GM06990 (cell line): ENCODE results near the gene SYK.
"Not testable (repeated sequence)": the region's sequence is repeated elsewhere in the genome, so short reads cannot be mapped to it uniquely, and the experiment has no call there.

Source experiments
- DNase-seq: peaks from one replicate; pipeline ENCODE4 v3.0.0-alpha.2; 2011; ENCODE audit not compliant: insufficient read length; ENCODE audit errors: extremely low read depth
- H3K27me3 ChIP-seq: replicated peaks from 2 replicates; pipeline ENCODE4 v1.6.0; 2011; ENCODE audit warnings: low read length; ENCODE audit not compliant: control insufficient read depth, insufficient read depth
- H3K36me3 ChIP-seq: 2 replicates; pipeline ENCODE4 v1.5.1; 2011; ENCODE audit warnings: low read length; ENCODE audit not compliant: control insufficient read depth, insufficient read depth
- H3K4me3 ChIP-seq: replicated peaks from 2 replicates; pipeline ENCODE4 v1.5.1; 2011; ENCODE audit warnings: low read depth, mild to moderate bottlenecking, control low read depth, low read length
- TF ChIP-seq, protein P1 (sequence below): IDR thresholded peaks from 2 replicates; pipeline ENCODE4 v1.5.1; 2011; ENCODE audit warnings: low read length, control low read depth, mild to moderate bottlenecking, inconsistent platforms; ENCODE audit not compliant: insufficient read depth, poor library complexity, severe bottlenecking

The SYK gene

DNA sequence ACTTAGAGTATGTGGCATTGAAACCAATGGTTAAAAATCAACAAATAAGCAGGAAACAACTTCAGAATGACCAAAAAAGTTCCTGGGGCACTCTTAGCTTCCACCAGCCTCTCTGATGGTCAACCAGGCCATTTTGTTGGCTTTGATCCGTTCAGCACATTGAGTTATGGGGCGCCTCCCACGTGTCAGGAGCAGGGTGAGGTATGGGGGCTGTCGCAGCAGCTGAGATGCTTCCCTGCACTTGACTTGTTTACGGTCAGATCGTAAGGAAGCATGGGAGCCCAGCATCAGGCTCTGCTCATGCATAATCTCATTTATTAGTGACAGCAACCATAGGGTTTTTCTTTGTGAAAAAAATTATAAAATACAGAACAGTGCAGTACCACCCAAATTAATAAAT lies 16.7 kb downstream of the SYK start:
- no peaks in the 10 kb centered on the region; the same call in 1 of the 2 replicates for H3K36me3 ChIP-seq
- DNase-seq = no peak
- no peaks in the 10 kb centered on the region for H3K27me3 ChIP-seq
- no peak overlapping the region for H3K4me3 ChIP-seq
- TF ChIP-seq, protein P1, sequence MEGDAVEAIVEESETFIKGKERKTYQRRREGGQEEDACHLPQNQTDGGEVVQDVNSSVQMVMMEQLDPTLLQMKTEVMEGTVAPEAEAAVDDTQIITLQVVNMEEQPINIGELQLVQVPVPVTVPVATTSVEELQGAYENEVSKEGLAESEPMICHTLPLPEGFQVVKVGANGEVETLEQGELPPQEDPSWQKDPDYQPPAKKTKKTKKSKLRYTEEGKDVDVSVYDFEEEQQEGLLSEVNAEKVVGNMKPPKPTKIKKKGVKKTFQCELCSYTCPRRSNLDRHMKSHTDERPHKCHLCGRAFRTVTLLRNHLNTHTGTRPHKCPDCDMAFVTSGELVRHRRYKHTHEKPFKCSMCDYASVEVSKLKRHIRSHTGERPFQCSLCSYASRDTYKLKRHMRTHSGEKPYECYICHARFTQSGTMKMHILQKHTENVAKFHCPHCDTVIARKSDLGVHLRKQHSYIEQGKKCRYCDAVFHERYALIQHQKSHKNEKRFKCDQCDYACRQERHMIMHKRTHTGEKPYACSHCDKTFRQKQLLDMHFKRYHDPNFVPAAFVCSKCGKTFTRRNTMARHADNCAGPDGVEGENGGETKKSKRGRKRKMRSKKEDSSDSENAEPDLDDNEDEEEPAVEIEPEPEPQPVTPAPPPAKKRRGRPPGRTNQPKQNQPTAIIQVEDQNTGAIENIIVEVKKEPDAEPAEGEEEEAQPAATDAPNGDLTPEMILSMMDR = no peak

DNA sequence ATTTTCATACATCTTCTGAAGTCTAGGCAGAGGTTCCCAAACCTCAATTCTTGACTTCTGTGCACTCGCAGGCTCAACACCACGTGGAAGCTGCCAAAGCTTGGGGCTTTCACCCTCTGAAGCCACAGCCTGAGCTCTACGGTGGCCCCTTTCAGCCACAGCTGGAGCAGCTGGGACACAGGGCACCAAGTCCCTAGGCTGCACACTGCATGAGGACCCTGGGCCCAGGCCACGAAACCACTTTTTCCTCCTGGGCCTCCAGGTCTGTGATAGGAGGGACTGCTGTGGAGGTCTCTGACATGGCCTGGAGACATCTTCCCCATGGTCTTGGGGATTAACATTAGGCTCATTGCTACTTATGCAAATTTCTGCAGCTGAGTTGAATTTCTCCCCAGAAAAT lies 18.8 kb downstream of the SYK start:
- not testable (repeated sequence) for H3K36me3 ChIP-seq, H3K27me3 ChIP-seq, DNase-seq, H3K4me3 ChIP-seq

DNA sequence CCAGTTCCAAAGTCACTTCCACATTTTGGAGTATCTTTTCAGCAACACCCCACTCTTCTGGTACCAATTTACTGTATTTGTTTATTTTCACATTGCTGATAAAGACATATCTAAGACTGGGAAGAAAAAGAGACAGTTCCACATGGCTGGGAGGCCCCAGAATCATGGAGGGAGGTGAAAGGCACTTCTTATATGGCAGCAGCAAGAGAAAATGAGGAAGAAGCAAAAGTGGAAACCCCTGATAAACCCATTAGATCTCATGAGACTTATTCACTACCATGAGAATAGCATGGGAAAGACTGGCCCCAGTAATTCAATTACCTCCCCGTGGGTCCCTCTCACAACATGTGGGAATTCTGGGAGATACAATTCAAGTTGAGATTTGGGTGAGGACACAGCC lies 19.6 kb downstream of the SYK start:
- not testable (repeated sequence) for H3K27me3 ChIP-seq, DNase-seq, H3K4me3 ChIP-seq, H3K36me3 ChIP-seq

DNA sequence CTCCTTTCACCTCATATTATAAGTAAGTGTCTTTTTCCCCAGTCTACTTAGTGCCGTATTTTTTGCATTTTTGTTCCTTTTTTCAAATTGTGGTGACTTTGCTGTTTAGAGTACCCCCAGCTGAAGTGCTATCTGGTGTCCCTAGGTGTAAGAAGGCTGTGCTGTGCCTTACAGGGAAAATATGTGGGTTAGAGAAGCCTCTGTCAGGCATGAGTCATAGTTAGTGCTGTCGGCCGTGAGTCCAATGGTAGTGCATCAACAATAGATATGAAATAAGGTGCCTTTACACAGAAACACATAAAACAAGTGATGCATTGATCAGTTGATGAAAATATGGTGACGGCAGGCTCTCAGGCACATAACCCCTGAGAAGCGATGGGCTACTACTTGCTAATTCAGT lies 20.1 kb downstream of the SYK start:
- Histone ChIP-seq H3K36me3 (no peaks in the 10 kb centered on the region; the same call in 1 of the 2 replicates), H3K4me3 (no peak overlapping the region)

DNA sequence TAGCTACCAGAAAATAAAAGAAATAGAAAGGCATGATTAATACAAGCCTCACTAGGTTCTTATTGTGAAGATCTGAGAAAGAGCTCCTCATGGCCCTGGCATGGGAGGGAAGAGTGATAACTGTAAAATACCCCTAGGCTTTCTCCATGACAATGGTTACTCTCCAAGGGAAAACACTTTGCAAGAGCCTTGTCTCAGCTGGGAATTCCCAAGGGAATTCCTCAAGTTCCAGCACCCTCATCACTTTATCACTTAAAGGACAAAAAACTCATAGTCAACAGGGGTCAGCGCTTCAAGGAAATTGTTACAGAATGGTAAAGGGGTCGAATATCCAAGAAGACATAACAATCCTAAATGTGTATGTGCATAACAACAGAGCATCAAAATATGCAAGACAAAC lies 21.2 kb downstream of the SYK start:
- no peak overlapping the region for H3K4me3 ChIP-seq
- no peaks in the 10 kb centered on the region; the same call in 1 of the 2 replicates for H3K36me3 ChIP-seq
- TF ChIP-seq, protein P1 = no peak

More for the DNA sequence above, 20.1 kb downstream of the SYK start:
- no peak for DNase-seq
- H3K27me3 ChIP-seq = no peaks in the 10 kb centered on the region
- TF ChIP-seq, protein P1 = no peak

DNA sequence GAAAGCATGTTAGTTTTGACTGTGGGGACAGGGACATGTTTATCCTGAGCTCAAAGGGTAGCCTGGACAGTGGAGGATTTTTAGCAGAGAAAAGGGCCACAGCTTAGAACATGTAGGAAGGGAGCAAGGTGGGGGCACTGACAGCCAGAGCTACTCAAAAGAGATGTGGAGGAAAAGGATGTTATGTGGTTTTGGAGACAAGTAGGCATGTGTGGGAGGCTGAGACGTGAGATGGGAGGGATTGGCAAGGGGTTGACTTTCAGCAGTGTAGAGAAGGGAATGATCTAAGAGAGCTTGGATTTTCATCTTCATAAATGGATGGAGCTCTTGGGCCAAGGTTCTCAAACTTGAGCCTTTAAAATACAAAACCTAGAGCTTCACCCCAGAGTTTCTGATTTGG lies 24.0 kb downstream of the SYK start:
- Histone ChIP-seq H3K4me3 (no peak overlapping the region), H3K36me3 (no peaks in the 10 kb centered on the region), H3K27me3 (no peaks in the 10 kb centered on the region)
- TF ChIP-seq, protein P1 = no peak
- no peak for DNase-seq

More for the DNA sequence above, 21.2 kb downstream of the SYK start:
- DNase-seq = no peak
- H3K27me3 ChIP-seq = no peaks in the 10 kb centered on the region

DNA sequence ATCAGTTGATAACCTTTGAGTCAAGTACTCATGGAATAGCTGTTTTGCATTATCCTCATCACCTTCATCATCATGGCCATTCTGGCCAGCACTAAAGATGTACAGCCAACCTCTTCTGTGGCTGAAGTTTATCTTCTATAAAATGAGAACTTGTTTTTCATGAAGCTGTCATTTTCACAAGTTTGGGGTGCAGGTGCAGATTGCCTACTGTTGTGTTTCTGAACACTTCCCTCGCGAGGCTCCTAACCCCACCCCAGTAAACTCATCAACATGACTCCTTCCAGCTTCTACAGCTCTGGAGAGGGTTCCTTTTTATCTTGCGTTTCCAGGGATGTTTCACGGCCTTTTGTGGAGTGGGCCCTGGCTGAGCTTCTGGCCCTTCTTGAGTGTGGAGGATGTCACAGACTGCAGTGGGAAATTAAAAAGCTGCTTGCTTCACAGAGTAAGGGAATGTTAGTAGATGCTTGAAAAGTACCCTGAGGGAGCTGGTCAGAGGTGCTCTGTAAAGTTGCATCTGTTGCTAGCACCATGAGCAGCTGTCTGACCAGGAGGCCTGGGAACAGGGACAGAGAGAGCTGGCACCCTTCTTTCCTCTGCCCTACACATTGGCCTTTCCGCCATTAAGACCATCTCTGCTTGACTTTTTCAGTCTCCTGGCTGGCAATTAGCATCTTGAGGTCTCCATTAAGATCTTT lies 24.9 kb downstream of the SYK start:
- H3K4me3 ChIP-seq = no peak overlapping the region
- no peaks in the 10 kb centered on the region for H3K36me3 ChIP-seq
- TF ChIP-seq, protein P1 = no peak
- DNase-seq = no peak
- H3K27me3 ChIP-seq = no peaks in the 10 kb centered on the region
